HG03457 (cell line): ENCODE results near the gene KLHL11.
A peak's percentile ranks its signal among the peaks of the same experiment; 100 is the strongest.

Experiments used
- ATAC-seq: cut with Tn5 transposase; IDR thresholded peaks from one replicate; pipeline ENCODE4 v1.9.1; 2021; ENCODE audit warnings: moderate number of reproducible peaks; ENCODE audit not compliant: unreplicated experiment

KLHL11 gene

GRCh38 chr17:41864836-41865595 is at the start of gene KLHL11:
TSS of gene KLHL11 (minus strand) at chr17:41865423. CDS start at chr17:41865370, 53 bp downstream.
- ATAC-seq: peak; percentile 68

- no peak for ATAC-seq
Measured at GRCh38 chr17:41915020-41915419, 49.8 kb upstream of the KLHL11 start.

- no peak for ATAC-seq
Measured at GRCh38 chr17:41914358-41914766, 49.1 kb upstream of the KLHL11 start.

- no peak for ATAC-seq
Measured at GRCh38 chr17:41913798-41914197, 48.6 kb upstream of the KLHL11 start.

- ATAC-seq: no peak
Measured at GRCh38 chr17:41912925-41913324, 47.7 kb upstream of the KLHL11 start.

GRCh38 chr17:41910701-41911391 is 45.6 kb upstream of the KLHL11 start:
- ATAC-seq: no peak

- no peak for ATAC-seq
Measured at GRCh38 chr17:41909088-41909487, 43.9 kb upstream of the KLHL11 start.

GRCh38 chr17:41907633-41908539 is 42.7 kb upstream of the KLHL11 start:
- no peak for ATAC-seq

- ATAC-seq: no peak
Measured at GRCh38 chr17:41907185-41907556, 41.9 kb upstream of the KLHL11 start.

- ATAC-seq: no peak
Measured at GRCh38 chr17:41906465-41907184, 41.4 kb upstream of the KLHL11 start.

- ATAC-seq: no peak
Measured at GRCh38 chr17:41905172-41905571, 39.9 kb upstream of the KLHL11 start.

- no peak for ATAC-seq
Measured at GRCh38 chr17:41904242-41904841, 39.1 kb upstream of the KLHL11 start.

- ATAC-seq: no peak
Measured at GRCh38 chr17:41901646-41902045, 36.4 kb upstream of the KLHL11 start.

GRCh38 chr17:41896726-41897125 is 31.5 kb upstream of the KLHL11 start:
- ATAC-seq: no peak

GRCh38 chr17:41895617-41896016 is 30.4 kb upstream of the KLHL11 start:
- ATAC-seq: no peak

GRCh38 chr17:41894791-41895331 is 29.6 kb upstream of the KLHL11 start:
- no peak for ATAC-seq

GRCh38 chr17:41893384-41893783 is 28.2 kb upstream of the KLHL11 start:
- no peak for ATAC-seq

GRCh38 chr17:41892021-41892376 is 26.8 kb upstream of the KLHL11 start:
- no peak for ATAC-seq

GRCh38 chr17:41891135-41892020 is 26.2 kb upstream of the KLHL11 start:
- no peak for ATAC-seq
